Measurements from ENCODE around the gene C1GALT1.

DNA sequence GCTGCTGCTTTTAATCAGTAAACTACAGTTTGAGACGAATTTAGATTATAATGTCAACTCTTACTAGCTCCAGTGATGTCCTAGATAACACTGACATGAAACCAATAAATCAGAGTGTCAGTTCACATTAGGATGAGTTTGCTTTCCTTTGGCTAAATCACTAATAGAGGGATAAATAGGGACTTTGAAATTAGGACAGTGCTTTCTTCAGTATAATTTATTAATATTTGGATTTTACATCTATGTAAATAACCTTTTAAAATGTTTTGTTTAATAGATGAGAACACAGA, 55.6 kb downstream of the C1GALT1 start:
- TF ChIP-seq ZFX (IDR thresholded peaks at IDR 0.05) = no peak
- TF ChIP-seq, protein P1, sequence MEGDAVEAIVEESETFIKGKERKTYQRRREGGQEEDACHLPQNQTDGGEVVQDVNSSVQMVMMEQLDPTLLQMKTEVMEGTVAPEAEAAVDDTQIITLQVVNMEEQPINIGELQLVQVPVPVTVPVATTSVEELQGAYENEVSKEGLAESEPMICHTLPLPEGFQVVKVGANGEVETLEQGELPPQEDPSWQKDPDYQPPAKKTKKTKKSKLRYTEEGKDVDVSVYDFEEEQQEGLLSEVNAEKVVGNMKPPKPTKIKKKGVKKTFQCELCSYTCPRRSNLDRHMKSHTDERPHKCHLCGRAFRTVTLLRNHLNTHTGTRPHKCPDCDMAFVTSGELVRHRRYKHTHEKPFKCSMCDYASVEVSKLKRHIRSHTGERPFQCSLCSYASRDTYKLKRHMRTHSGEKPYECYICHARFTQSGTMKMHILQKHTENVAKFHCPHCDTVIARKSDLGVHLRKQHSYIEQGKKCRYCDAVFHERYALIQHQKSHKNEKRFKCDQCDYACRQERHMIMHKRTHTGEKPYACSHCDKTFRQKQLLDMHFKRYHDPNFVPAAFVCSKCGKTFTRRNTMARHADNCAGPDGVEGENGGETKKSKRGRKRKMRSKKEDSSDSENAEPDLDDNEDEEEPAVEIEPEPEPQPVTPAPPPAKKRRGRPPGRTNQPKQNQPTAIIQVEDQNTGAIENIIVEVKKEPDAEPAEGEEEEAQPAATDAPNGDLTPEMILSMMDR (conservative IDR thresholded peaks at IDR 0.05) = no peak

Measured in C4-2B (cell line).